Thyroid gland (tissue), 4 donors: ENCODE measurements around the gene ISLR.

Experiments used
- POLR2A ChIP-seq, 2 donors: fragments of 450-650 bp; IDR thresholded peaks; one replicate each; pipeline ENCODE4 v1.6.1; 2017; ENCODE audit warnings: antibody characterized with exemption in 2 of 2, mild to moderate bottlenecking in 2 of 2, moderate library complexity in 1 of 2
- TF ChIP-seq, protein P1 (sequence below), 6 experiments: fragments of 200-600 bp in 3 of 6; fragments of 450-650 bp in 3 of 6; sonication (generic) in 3 of 6; IDR thresholded peaks; one replicate each; pipeline ENCODE4 v1.5.1; 2016 to 2019; ENCODE audit warnings: antibody characterized with exemption in 6 of 6, mild to moderate bottlenecking in 2 of 6, inconsistent platforms in 1 of 6, moderate library complexity in 1 of 6

DNA sequence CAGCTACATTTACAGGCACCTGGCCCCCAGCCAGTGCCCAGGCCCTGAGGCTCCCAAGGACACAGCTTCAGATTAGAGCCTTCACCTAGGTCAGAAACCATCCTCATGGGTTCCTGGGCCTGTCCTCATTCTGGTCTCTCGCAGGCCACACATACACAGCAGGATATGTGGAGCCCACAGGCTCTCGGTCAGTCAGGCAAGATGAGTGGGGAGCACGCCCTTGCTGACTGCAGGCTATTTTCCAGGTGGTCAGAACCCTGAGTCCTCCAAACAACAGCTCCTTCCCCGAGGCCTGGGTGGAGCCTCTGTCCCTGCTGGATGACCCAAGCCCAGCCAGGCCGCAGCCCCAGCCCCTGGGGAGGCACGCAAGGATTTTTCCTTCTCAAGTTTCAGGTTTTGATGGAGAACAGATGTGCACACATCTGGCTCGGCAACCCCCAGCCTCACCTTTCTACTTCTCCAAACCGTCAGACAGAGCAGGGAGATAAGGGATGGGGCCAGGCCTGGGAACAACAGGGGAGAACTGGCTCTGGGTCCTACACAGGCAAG is 27.4 kb downstream of the ISLR start:
- TF ChIP-seq, protein P1, sequence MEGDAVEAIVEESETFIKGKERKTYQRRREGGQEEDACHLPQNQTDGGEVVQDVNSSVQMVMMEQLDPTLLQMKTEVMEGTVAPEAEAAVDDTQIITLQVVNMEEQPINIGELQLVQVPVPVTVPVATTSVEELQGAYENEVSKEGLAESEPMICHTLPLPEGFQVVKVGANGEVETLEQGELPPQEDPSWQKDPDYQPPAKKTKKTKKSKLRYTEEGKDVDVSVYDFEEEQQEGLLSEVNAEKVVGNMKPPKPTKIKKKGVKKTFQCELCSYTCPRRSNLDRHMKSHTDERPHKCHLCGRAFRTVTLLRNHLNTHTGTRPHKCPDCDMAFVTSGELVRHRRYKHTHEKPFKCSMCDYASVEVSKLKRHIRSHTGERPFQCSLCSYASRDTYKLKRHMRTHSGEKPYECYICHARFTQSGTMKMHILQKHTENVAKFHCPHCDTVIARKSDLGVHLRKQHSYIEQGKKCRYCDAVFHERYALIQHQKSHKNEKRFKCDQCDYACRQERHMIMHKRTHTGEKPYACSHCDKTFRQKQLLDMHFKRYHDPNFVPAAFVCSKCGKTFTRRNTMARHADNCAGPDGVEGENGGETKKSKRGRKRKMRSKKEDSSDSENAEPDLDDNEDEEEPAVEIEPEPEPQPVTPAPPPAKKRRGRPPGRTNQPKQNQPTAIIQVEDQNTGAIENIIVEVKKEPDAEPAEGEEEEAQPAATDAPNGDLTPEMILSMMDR (IDR thresholded peaks at IDR 0.05), result no peak
- no peak for TF ChIP-seq POLR2A (IDR thresholded peaks at IDR 0.05)
